GM20000 (cell line): Measurements from ENCODE around the gene ENOX1.

Source experiments
- DNase-seq: peaks from one replicate; pipeline ENCODE4 v3.0.0; 2012; ENCODE audit warnings: low spot score
- TF ChIP-seq, protein P1 (sequence below): IDR thresholded peaks from 2 replicates; pipeline ENCODE4 v1.5.1; 2012; ENCODE audit warnings: mild to moderate bottlenecking, control low read depth; ENCODE audit errors: extremely low read depth, missing control alignments

Gene ENOX1

DNA sequence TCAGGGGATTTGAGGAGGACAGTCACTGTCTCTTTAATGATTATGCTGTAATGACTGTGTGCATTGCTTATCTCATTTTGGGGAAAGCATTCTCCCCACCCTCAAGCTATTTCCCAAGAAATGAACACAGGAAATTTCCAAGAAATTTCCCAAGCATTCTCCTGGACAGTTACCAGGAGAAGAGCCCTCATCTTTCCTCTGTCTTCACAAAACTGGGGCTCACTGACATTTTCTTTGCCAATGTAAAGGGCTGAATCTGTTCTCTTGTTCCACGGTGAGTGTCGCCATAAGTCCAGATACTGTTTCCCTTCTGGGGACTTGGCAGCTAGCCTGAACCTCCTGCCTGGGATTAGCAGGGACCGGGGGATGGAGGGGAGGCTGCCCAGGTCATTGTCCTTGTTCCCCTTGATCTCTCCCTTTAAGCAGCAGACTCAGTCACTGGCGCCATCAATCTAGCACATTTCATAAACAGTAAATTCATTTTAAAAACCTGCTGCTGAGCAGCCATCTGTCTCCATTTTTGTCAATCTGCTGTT lies 590.6 kb downstream of the ENOX1 start:
- no peak for DNase-seq
- TF ChIP-seq, protein P1, sequence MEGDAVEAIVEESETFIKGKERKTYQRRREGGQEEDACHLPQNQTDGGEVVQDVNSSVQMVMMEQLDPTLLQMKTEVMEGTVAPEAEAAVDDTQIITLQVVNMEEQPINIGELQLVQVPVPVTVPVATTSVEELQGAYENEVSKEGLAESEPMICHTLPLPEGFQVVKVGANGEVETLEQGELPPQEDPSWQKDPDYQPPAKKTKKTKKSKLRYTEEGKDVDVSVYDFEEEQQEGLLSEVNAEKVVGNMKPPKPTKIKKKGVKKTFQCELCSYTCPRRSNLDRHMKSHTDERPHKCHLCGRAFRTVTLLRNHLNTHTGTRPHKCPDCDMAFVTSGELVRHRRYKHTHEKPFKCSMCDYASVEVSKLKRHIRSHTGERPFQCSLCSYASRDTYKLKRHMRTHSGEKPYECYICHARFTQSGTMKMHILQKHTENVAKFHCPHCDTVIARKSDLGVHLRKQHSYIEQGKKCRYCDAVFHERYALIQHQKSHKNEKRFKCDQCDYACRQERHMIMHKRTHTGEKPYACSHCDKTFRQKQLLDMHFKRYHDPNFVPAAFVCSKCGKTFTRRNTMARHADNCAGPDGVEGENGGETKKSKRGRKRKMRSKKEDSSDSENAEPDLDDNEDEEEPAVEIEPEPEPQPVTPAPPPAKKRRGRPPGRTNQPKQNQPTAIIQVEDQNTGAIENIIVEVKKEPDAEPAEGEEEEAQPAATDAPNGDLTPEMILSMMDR = no peak

DNA sequence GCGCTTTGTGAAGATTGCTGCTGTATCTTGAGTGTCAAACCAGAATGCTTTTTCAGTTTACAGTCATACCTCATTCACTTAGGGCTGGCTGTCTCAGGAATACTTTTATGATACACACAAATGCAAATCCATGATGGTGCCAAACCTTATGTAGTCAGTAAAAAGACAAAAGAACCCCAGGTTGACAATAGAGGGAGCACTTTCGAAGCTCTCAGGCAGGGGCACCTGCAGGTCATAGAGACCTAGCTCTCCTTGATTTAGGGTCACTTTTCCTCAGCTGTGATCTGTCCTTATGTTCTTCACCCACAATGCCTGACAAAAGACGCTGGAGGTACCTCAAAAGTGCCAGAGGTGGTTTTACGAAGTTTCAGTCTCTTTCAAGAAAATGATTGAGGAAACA lies 591.2 kb downstream of the ENOX1 start:
- DNase-seq = peak; percentile 18
- TF ChIP-seq, protein P1 = no peak

DNA sequence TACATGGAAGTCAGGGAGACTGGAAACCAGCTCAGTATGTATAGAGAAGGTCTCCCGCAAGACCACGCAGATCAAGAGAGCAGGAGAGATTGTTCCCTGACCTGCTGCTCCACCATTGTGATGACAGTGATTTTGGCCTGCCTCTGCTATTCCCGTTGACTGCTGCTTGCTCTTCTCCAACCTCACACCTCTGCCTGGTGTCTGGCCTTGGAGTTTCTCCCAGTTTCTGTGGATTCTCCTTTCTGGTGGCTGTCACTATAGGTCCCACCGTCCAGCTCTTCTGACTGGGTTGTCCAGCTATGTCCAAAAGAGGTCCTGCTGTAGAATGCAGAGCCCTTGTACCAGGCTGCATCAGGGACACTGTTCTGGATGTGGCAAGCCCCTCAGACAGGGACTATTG lies 591.7 kb downstream of the ENOX1 start:
- TF ChIP-seq, protein P1 = no peak

DNA sequence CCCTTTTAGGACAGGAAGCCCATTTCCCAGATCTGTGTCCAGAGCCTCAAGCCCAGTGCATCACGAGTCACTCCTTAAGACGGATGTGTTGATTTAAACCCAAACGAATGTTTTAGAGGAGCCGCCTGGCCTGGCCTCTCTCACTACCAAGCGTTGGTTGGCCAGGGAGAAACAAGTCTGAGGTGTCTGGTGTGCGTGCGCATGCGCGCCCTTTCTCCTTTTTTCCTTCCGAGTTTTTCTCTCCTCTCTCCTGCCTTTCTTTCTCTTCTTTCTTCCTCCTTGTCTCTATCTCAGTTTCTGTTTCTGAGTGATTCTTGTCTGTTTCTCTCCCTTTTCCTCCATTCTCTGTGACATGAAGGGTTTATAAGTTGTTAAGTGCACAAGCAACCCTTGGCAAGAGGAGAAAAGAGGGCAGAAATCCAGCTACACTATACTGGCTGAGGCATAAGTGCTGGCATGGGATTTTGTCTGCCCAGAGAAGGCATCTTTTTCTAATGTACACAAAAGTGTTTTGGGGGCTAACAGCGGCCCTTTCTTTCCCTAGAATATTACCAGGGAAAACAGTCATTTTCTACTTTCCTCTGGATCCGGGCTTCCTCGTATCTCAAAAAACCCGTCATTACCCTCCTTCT lies 592.9 kb downstream of the ENOX1 start:
- DNase-seq = no peak
- TF ChIP-seq, protein P1 = no peak

More for the DNA sequence above, 591.7 kb downstream of the ENOX1 start:
- DNase-seq = no peak

DNA sequence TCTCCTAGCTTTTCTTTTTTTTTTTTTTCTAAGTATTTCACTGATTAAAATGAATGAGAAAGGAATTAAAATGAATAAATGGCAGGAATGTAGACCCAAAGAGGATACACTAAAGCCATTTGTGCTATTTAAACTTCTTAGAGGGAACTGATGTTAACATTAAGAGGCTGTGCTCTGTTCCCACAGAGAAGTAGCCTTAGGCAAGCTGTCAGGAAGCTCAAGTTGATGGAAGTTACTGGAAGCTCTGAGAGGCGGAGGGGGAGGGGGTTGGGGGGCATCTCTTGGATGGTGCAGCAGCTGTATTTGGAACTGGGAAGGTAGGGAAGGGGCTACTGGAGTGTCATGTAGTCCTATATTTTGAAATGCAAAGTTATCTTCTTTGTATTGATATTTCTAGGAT lies 595.2 kb downstream of the ENOX1 start:
- DNase-seq = no peak
- TF ChIP-seq, protein P1 = no peak

DNA sequence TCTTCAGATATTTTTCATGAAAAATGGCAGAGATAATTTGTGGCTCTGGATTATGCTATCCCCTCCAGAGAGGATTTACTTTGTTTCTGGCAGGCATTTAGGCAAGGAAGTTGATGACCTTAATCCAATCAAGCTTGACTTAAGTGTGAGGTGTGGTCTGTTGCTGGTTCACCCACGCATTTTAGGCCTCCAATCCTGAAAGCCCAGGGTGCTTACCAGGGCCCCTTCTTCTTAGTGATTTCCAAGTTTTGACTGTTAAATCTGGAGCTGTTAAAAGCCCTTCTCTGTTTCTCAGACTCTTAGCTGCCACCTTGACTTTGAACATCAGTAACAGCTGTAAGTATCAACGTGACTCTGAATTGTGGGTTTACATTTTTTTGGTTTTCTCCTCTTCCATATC lies 601.5 kb downstream of the ENOX1 start:
- no peak for DNase-seq
- TF ChIP-seq, protein P1 = no peak

DNA sequence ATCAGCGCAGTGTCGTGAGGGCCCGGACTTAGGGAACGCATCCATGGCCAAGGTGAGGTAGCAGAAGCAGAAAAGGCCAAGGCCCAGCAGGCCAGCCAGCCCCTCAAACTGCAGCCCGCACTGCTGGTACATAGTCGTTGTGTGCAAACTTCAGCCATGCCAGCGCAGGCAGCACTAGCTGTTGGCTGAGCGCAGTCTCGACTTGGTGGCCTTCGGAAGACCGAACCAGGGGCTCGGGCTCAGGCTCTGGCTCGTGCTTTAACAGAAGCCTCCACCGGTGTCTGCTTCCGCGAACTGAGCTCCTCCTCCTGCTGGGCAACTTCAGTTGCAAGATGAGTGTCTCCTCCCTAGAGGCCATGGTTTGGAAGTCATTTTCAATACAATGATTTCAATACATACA lies 605.9 kb downstream of the ENOX1 start:
- TF ChIP-seq, protein P1 = no peak
- no peak for DNase-seq
